NK-92 (cell line): ENCODE results near the gene RBM38.

Experiments used
- DNase-seq: peaks from one replicate; lab custom pipeline; 2025; ENCODE audit not compliant: unreplicated experiment; lab: John Stamatoyannopoulos, UW

RBM38 gene

DNA sequence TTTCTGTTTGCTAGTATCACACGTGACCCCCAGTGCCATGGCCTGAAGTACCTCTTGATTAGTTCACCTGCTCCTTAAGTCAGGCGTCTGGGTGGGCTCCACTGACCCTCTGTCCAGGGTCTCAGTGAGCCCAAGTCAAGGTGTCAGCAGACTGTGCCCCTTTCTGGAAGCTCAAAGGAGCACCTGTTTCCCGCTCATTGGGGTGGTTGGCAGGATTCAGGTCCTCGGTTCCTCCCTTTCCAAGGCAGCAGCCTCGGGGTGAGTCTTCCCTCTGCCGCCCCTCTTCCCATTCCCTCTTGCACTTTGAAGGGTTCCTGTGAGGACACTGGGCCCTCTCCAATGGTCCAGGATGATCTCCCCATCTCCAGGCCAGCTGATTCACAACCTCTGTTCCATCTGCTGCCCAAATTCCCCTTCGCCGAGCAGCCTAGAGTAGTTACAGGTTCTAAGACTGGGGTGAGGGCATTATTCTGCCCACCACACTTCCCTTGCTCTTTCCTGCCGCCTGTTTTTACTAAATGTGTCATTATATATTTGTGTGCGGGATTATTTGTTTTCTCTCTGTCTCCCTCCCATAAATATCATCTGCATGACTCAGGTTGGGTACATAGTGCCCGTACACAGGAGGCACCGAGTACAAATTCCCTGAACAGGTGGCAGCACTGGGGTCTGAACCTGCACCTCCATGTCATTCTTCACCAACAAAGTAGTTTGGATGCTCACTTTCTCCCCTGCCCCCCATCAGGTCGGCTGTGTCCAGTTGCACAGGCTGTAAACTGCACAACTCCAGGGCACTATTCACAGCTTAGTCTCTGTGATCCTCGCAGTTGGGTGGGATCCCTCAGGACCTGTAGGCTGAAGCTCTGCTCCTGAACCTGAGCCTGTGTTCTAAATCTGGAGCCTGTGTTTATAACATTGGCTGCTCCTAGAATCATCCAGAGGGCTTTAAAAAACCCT lies 58.5 kb downstream of the RBM38 start:
- DNase-seq: no peak

DNA sequence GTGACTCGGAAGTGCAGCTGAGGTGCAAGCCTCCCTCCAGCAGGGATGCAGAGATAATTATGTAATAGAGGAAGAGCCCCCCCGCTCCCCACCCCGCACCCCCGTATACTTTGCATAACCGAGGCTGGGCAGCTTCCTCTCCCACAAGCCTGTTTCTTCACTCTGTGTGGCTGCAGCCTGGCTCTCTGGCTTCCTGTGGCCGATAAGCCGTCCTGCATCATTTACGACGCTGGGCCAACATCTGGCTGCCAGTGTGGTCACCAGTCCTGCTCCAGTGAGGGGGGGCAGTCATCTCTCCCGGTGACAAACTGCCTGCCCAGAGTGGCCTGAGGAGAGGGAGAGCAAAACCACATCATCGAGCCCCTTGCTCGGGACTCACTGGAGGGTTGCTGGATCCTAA lies 59.2 kb downstream of the RBM38 start:
- no peak for DNase-seq

DNA sequence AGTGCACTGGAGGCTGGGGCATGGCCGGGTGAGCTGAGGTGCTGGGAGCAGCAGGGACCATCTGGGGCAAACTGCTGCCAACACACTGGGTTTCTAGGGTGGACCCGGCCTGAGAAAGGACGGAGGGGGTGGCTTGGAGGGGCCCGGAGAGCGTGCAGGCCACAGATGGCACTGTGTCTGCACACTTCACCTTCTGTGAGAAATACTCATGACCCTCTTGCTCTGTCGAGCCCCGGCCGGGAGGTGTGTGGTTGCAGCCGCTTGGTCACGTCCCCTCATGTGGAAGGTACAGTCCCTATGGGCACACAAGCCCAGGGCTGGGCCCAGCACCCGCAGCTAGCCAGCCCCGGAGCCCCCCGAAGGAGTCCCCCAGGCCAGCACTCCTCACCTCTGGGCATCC lies 59.7 kb downstream of the RBM38 start:
- DNase-seq: no peak

DNA sequence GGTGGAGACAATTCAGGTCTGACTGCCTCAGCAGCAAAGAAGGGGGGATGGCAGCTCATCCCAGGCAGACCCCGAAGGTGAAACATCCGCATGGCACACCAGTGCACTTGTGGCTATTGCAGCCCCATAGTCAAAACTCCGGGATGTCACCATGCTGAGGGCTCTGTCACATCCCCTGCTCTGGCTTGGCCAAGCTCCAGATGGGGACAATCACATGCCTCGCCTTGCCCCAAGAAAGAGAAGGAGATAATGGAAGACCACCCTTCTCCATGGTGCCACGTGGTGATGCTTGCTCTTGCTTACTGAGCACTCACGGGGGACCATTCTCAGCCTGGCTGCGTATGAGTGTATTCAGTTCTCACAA lies 60.2 kb downstream of the RBM38 start:
- no peak for DNase-seq

DNA sequence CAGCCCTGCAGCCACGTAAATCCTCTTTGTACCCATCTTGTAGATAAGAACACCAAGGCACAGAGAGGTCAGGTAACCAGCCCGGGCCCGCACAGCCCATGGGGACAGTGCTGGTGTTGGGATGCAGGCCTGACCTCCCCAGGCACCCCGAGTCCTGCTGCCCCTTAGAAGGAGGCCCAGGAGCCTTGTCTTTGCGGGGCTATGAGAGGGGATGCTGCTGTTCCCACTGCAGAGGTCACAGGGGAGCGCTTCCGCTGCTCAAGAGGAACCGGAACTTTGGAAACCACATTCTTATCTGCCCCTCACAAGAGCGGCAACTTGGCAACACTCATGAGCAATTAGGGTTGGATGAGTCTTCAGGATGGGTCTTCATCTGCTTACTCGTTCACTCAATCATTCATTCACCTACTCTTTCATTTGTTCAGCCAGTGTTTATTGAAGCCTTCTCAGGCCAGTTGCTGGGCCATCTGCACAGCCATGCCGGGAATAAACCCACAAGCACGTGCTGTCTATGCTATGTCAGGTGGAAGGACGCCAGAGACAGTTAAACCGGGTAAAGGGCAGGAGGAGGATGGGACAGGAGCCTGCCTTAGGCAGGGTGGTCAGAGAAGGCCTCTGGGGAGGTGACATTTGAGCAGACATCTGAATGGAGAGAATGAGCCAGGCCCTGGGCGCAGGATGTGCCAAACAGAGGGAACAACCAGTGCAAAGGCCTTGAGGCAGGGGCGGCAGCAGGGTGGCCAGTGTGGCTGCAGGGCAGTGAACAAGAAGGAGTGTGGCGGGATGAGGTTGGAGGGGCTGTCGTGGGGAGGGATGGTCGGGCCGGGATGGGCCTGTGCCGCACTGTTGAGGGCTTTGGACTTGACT lies 60.8 kb downstream of the RBM38 start:
- DNase-seq: no peak

DNA sequence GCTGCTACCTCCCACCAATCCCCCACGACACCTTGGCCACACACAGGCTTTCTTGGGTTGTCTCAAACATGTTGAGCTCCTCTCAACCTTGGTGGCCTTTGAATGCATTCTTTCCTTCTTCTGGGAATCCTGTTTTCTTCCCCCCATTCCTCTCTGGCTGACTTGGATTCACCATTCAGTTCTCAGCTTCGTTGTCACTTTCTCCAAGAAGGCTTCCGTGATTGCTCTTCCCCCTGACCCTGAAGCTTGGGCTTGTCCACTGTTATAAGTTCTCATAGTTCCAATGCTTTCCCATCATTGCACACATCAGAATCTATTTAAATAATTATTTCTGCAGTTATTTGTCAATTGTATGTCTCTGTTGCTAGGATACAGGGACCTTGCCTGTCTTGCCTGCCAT lies 64.2 kb downstream of the RBM38 start:
- DNase-seq: no peak

GRCh38 chr20:57456116-57456515 lies 64.9 kb downstream of the RBM38 start:
- no peak for DNase-seq

DNA sequence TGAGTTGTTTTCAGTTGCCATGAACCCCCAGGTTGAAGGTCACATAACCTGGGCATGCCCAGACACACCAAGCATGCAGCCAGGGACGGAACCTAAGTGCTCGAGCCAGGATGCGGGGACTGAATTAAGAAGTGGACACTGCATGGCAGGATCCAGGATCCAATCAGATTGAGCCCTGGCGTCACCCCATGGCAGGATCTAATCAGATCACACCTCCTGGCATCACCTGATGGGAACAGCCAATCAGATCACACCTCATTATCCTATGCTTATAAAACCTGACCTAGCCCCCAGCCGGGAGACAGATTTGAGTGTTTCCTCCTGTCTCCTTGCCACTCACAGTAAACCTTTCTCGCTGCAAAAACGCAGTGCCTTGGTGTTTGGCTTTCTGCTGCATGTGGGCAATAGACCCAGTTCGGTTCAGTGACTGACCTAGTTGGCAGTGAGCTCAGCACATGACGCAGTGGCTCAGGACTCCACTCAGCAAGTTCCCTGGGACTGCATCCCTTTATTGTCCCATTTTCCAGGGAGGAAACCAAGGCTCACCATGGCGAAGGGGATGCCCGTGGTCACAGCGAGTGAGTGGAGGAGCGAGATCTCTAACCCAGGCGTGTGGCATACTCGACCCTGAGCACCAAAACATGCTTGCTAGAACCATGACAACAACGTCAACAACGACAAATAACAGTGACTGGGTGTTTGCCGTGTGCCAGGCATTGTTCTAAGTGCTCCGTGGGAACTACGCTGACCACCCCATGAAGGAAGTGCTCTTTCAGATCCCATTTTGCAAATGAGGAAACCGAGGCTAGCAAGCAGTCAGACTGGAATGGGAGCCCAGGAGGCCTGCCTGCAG lies 66.3 kb downstream of the RBM38 start:
- DNase-seq: no peak

GRCh38 chr20:57458400-57459160 lies 67.4 kb downstream of the RBM38 start:
- no peak for DNase-seq
